LNCAP (cell line): ENCODE results near the gene CD86.
A peak's percentile ranks its signal among the peaks of the same experiment; 100 is the strongest.

Source experiments
- CTCF ChIP-seq: fragments of 450-650 bp; IDR thresholded peaks from 2 replicates; pipeline ENCODE4 v1.5.1; 2017; ENCODE audit warnings: mild to moderate bottlenecking

Gene CD86

DNA sequence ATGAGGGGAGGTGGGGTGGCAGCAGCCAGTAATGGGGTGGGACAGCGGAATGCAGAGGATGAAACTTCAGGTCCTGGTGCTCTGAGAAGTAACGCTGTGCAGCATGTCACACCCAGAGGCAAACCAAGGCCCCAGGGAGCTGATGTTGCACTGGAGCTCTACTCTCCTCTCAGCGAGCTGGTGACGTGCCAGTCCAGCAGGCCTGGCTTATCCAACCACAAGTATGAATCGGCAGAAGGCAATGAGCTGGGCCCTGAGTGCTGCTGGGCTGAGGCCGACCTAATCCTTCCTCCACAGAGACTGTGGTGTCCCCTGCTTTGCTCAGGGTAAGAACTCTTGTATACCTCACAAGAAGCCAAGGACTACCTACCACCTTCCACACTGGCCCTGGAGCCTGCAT is 30.5 kb downstream of the CD86 start:
- TF ChIP-seq CTCF: no peak

GRCh38 chr3:122088531-122088930 is 33.4 kb downstream of the CD86 start:
- no peak for TF ChIP-seq CTCF

DNA sequence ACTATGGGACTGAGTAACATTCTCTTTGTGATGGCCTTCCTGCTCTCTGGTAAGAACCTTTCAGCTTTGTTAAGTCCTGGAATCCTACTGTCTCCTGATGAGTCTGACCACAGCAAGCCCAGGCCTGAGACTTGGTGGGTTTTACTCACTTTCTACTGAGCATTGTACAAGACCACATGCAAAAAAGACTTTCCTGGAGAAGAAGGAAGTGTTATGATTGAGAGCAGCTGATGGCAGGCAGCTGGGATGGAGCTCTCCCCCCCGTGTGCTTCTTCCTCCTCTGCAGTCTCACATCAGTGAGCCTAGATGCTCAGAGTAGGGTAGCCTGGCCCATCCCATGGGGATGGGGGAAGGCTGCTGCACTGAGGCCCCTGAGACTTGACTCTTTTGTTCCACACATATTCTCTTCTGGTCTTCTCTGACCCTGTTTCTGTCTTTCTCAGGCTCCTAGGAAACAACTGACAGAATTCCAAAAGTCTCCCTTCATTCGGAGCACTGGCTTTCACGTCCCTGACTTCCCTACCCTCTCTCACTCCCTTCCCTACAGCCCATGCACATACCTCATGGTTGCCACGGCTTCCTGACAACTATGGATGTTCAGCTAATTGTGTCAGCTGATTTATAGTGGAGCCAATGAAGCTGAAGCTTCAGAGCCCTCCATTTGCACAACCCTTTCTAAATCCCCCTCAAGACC is 36.6 kb downstream of the CD86 start:
- no peak for TF ChIP-seq CTCF

DNA sequence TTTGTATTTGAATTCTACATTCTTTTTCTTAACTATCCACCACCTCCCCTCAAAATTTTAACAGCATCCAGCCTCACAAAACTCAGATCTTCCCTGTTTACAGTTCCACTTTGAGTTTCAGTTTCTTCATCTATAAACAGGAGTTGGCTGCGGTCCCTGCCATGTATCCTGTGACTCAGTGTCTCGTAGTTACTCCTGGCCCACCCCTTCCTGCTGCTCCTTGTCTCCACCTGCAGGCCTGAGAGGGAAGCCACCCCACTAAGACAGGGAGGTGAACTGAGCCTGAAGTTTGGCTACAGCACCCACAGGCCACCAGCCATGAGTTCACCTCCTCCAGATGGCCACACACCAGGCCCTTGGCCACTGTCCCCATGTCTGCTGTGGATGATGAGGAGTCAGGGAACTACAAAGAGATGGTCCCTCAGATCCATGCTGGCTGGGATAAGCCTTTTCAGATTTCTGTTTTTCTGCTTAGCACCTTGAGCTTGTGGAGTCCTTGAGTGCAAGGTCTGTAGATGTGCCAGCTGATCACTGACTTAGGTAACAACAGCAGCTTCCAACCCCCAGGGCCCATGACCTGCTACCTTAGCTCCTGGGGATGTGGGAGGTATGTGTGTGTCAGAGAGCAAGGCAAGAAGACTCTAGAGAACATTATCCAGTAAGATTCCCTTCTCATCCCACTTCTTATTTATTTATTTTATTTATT is 37.5 kb downstream of the CD86 start:
- peak; percentile 73 for TF ChIP-seq CTCF

- no peak for TF ChIP-seq CTCF
These were observed 39.0 kb downstream of the CD86 start for GRCh38 chr3:122094125-122094524.

DNA sequence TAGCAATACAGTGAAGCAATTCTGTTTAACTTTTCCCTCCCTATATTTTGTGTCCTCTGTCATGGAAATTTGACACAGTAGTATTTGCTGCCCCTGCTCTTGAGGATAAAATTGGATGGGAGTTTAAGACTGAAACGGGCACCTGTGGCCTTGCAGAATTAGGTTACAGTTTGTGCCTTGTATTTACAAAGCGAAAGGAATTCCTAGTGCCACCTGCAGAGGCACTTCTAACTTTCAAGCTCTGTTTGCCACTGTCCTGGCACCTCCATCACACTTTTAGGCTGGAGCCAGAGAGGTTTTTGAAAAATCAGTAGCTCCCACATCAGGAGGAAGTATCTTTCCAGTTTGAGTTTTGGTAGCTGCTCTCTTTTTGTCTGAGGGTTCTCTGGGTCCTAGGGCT is 39.5 kb downstream of the CD86 start:
- no peak for TF ChIP-seq CTCF

DNA sequence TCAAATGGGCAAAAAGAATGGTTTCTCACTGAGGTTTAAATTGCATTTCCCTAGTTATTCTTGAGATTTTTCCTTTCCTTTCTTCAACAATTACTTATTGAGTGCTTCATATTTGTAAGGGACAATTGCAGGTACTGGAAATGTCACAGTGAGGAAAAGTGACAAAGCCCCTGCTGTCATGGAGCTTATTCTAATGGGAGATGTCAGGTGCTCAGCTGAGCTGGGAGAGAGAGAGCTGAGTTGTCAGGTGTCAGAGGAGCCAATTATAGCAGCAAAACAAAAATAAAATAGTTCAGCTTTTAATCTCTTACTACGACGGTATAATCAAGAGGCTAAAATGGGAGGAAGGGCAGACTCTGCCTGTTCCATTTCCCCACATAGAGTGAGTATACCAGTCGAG is 42.0 kb downstream of the CD86 start:
- no peak for TF ChIP-seq CTCF
